Fibroblast of the conjunctiva (primary cell): ENCODE results near the gene HRH1.
"Not testable (repeated sequence)": the region's sequence is repeated elsewhere in the genome, so short reads cannot be mapped to it uniquely, and the experiment has no call there.

Source experiments
- DNase-seq: peaks from one replicate; pipeline ENCODE4 v3.0.0-alpha.2; 2010; ENCODE audit warnings: low read depth

HRH1 gene

DNA sequence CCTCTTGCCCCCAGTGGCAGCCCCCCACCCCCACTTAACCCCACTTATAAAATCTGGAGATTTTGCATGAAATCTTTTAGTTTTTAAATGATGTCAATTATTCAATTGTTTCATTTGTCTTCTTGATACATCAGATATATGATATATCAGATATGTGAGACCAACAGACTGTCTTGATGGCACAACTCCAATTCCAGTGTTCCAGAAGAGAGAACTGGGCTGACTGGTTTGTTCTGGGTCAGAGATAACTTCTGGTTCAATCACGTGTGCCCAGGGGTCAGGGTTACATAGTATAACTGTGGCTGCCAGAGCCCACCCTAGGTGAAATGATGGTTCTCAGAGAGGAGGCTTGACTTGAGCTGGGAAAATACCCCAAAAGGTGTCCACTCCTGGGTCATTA, 85.5 kb downstream of the HRH1 start:
- DNase-seq = no peak

- DNase-seq = no peak
These were observed 86.2 kb downstream of the HRH1 start for GRCh38 chr3:11240496-11240895.

- DNase-seq = no peak
These were observed 89.9 kb downstream of the HRH1 start for GRCh38 chr3:11244121-11244677.

DNA sequence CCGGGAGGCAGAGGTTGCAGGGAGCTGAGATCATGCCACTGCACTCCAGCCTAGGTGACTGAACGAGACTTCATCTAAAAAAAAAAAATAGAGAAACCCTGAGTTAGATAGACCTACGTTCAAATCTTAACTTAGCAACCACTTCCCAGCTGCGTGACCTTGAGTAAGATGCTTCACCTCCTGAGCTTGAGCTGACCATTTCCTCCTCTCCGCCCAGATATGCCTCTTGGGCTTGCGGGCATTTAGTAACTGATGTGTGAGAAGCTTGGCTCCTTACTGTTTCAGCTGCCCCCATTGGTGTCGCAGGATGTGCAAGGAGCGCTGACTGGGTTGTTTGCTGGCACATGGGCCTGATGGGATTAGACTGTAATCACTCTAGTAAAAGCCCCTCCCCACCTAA, 91.0 kb downstream of the HRH1 start:
- no peak for DNase-seq

- DNase-seq = no peak
These were observed 91.8 kb downstream of the HRH1 start for GRCh38 chr3:11245827-11246662.

DNA sequence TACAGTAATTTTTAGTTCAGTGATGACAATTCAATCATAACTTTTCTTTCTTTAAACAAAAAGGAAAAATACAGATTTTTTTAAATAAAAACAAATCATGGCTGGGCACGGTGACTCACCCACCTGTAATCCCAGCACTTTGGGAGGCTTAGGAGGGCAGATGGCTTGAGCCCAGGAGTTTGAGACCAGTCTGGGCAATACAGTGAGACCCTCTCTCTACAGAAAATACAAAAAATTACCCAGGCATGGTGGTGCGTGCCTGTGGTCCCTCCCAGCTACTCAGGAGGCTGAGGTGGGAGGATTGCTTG, 92.3 kb downstream of the HRH1 start:
- DNase-seq = no peak

DNA sequence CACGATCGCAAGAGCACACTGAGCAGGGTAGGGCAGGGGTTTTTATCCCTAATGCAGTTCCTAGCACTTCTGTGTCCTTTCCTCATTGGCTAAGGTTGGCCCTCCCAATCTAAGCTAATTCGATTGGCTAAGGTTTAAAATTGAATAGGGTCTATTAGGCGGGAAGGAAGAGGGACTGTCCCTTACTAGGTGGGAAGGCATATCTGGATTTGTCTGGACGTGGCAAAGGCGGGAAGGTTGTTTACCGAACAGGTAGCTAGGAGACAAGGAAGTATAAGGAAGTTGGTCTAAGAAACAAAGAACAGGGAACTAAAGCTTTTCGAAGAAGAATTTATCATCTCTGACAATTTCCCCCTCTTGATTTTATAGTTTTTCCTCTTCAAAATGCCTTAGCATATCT, 93.1 kb downstream of the HRH1 start:
- DNase-seq = no peak

- no peak for DNase-seq
These were observed 94.3 kb downstream of the HRH1 start for GRCh38 chr3:11248596-11248995.

DNA sequence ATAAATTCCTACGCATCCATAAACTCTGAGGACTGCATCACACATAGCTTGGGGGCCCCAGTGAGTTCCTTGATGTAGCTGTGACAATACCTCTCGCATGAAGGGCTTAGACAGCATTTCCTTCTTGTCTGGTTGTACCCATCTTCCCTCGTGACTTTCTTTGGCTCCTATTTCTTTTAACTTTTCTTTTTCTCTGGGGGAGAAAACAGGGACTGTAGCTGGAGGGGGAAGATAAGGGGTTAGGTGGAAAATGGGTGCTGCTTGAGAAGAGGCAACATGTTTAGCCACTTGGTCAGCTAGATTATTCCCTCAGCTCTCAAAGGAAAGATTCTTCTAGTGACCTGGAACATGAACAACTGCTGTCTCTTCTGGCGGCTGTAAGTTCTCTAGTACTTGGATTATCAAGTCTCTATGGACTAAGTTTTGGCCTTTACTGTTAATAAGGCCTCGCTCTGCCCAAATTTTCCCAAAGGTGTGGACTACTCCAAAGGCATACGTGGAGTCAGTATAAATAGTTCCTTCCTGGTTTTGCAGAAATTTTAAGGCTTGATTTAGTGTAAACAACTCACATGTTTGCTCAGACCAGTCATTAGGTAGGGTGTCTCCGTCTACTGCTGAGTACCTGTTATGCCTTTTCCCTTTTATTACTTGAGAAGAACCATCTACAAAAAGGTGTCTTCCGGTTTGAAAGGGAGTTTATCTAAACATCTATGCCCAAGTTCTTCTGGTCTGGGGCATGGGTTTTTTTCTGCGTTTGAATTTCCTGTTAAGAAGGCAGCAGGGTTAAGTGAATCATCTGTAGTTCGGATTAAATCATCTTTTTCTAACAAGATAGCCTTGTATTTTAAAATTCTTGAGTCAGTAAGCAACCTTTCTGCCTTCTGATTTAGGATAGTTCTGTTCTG, 96.9 kb downstream of the HRH1 start:
- no peak for DNase-seq

DNA sequence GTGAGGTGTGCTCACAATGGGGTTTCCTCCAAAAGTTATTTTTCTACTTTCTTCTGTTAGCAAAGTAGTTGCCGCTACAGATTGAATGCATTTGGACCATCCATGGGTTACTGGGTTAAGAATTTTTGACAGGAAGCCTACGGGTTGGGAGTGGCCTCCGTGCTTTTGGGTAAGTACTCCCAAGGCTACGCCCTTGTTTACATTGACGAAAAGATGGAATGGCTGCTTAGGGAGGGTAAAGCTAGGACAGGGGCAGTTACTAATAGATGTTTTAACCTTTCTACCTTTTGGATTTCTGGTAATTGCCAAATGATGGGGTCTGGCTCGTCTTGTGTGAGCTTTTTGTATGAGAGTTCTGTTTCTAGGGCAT, 97.5 kb downstream of the HRH1 start:
- DNase-seq = no peak

GRCh38 chr3:11254876-11255275, 100.6 kb downstream of the HRH1 start:
- no peak for DNase-seq

- not testable (repeated sequence) for DNase-seq
These were observed 101.2 kb downstream of the HRH1 start for GRCh38 chr3:11255537-11255936.

DNA sequence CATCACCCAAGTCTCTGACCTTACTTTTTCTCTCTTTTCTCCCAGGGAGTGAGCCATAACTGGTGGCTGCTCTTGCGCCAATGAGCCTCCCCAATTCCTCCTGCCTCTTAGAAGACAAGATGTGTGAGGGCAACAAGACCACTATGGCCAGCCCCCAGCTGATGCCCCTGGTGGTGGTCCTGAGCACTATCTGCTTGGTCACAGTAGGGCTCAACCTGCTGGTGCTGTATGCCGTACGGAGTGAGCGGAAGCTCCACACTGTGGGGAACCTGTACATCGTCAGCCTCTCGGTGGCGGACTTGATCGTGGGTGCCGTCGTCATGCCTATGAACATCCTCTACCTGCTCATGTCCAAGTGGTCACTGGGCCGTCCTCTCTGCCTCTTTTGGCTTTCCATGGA, 104.7 kb downstream of the HRH1 start:
- DNase-seq = no peak

GRCh38 chr3:11260460-11260859, 106.2 kb downstream of the HRH1 start:
- DNase-seq = no peak

- no peak for DNase-seq
These were observed 114.7 kb downstream of the HRH1 start for GRCh38 chr3:11269007-11269406.

DNA sequence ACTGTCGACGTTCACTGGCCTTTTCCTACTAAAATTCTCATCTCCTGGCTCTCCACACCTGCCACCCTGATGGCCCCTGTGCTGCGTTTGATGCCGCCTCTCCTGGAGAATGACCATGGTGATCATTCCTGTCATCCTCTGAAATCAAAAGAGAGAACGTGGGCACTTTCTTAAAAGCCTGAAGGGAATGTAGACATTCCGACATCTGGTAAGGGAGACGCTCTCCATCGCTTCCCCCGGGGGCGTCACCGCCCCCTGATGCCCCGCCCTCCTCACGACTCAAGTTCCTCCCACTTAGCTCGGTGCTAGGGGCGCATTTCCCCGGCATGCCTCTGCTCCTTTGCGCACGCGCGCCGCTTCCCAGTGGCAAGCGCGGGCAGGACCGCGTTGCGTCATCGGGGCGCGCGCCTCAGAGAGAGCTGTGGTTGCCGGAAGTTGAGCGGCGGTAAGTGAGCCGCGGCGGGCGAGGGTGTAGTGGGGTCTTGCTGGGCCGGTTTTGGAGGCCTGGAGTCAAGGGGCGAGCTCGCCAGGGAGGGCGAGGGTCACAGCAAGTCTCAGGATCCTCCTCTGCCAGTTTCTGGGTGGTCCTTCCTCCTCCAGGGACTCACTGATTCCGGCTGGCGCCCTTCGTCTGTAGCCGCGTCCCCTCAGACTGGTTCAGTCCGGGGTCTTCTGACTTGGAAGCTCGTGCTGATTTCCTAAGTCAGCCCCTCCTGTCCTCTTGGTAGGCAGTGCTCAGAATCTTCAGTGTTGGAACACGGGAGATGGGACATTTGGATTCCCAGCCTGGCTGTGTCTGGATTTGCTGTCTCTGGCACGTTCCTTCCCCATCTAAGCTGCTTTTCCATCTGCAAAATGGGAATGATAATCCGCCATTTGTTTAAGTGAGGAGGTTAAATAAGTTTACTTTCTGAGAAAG, 118.0 kb downstream of the HRH1 start, which contains the start of gene ATG7:
ATG7 (plus strand) TSS at position 412 of the 919 bp plus-strand sequence. CDS start 26,299 bp downstream, outside the sequence.
- DNase-seq = peak; percentile 94

- no peak for DNase-seq
These were observed 118.7 kb downstream of the HRH1 start for GRCh38 chr3:11272906-11273574.

DNA sequence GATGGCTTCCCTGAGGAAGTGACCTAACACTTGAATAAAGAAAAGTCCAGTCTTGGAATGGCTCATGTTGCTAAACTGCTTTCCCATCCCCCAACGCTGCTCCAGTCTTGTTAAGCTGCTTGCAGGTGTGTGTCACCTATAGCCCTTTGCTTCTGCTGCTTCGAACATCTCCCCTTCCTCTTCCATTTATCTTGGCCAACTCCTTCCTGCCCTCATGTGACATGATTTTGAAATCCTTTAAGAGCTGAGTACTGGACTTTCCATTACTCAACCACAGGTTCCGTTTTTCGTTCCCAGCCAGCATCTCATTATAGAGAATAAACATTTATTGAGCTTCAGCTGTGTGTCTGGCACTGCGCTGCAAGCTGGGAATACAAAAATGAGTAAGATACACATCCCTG, 119.6 kb downstream of the HRH1 start:
- DNase-seq = no peak

DNA sequence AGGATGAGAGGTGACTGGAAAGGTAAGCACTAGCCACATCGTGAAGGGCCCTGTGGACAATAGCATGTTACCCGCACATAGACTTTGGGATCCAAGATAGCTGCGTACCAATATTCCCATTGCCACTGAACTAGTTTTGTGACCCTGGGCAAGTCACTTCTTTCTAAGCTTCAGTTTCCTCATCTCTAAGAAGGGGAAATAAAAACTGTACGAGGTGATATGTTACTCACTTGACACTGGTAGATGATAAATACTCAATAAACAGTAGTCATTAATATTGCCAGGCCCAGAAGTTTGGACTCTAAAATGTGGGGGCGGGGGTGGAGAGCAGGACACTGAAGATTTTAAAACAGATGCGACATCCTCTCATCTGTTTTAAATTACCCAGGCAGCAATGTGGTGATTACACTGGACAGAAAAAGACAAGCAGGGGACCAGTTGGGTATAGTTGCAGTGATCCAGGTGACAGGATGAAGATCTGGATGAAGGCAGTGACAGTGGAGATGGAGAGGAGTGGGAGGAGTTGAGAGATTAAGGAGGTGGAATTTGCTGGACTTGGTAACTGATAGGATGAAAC, 120.4 kb downstream of the HRH1 start:
- no peak for DNase-seq

- DNase-seq = no peak
These were observed 121.6 kb downstream of the HRH1 start for GRCh38 chr3:11275926-11276325.

DNA sequence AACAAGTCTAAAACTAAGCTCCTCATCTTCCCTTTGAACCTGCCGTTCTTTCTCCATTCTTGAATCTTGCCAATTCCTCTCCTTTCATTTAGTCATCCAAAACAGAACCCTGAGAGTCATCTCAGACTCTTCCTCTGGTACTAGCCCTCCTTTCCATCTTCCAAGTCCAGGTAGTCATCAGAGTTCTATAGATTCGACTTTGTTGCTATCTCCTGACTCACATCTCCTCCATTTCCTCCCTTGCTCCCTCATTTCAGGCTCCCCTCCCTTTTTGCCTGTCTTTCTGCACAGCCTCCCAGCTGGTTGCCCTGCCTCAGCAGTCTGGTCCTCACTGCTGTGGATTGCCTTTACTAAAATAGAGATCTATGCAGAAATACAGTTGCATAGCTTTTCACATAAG, 122.6 kb downstream of the HRH1 start:
- no peak for DNase-seq
